ELR (cell line): ENCODE data around the gene MCL1.
"Not testable (repeated sequence)": the region's sequence is repeated elsewhere in the genome, so short reads cannot be mapped to it uniquely, and the experiment has no call there.

Experiments used
- DNase-seq: peaks from one replicate; pipeline ENCODE4 v3.0.0-alpha.2; 2015; ENCODE audit warnings: low read depth

MCL1 gene

GRCh38 chr1:150579110-150579944 is at the start of gene MCL1:
Gene MCL1 (minus strand): TSS chr1:150579610. CDS start chr1:150579530, 80 bp downstream.
- DNase-seq: peak; percentile 98

DNA sequence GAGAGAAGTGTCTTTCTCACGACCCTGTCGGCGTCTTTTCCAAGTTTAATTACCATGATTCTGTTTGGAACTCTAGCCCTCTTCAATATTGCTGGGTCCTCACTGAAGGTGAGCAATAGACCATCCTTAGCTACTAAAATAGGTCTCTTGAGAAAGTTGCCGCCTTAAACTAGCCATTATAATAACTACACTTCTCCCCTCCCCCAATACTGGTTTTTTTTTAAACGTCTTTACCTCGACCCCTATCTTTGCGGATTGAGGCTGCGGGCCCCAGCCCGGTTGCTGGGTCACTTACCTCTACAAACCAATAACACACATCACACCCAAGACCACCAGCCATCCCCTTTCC is 49.3 kb upstream of the MCL1 start:
- DNase-seq: no peak

- no peak for DNase-seq
Measured at GRCh38 chr1:150627826-150628410, 48.5 kb upstream of the MCL1 start.

DNA sequence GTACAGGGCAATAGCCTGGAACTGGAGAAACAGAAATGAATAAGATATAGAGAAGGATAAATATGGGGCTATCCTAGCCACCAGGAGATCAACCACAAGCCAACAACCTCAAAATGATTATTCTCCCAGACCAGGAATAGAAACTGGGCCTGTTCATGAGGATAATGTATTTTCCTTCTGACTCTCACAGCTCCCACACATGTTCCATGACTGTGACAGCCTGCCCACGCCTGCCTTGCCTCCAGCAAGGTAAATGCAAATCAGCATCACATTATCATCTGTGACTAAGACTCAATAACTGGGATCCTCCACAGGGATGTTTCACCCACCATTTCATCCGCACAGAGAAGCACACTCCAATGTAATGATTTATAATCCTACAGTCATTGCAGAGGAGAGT is 46.7 kb upstream of the MCL1 start:
- no peak for DNase-seq

DNA sequence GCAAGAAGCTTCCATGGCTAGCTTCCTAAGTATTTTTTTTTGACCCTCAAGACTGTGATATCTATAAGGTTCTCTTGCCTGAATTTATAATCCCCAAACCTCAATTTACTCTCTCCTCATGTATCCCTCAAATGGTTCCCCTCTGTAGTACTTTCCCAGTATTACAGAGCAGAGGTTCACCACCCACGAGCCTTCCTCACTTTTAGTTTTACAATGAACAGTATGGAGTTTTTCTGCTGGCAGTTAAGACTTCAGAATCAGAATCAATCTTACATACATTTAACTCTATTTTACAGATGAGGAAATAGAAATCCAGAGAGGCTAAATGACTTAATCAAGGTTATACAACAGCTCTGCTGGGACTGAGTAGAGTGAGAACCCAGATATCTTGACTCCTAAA is 45.1 kb upstream of the MCL1 start:
- DNase-seq: not testable (repeated sequence)

DNA sequence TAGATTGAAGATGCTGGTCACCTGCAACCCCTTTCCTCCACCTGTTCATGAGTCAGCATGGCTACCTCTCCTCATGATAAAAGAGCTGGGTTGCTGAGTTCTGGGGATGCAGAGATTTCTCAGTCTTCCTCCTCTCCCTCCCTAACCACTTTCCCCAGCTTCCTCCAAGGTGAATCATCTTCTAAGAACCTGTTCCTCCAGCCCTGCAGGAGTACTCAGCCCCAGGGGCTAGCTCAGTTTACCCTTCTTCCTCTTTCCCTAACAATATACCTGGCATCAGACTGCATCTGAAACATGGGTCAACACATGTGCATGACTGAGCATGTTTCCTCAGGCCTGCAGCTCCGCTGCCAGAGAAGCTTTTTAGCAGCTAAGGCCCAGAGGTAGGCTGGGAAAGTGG is 44.7 kb upstream of the MCL1 start:
- DNase-seq: not testable (repeated sequence)

DNA sequence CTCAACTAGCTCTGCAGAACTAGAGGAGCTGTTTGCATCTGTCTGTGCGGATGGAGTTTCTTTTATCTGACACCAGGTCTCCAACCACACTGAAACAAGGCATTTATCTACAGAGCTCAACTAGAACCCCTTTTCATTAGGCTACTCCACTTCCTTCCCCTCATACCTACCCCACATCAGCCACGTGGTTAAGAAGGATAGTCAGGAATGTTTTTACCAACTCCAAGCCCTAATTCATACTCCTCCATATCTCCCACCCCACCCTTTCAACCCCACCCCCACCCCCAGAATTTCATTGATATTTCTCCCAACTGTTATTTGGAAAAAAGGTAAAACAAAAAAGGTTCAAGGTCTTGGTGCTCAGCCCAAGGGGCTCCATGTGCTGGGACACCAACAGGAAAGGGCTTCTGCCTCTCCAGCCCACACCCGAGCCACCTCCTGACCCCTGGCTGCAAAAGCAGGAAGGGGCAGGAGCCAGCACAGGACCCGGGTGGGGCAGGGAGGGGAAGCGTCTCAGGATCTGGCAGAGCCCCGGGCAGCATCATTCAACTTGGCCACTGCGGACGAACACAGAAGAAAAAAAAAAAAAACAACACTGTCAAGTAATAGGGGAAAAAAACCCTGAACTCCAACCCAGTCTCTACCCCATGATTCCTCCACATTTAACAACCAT is 43.0 kb upstream of the MCL1 start:
- DNase-seq: no peak

- DNase-seq: peak; percentile 69
Measured at GRCh38 chr1:150621497-150622302, 42.3 kb upstream of the MCL1 start.

GRCh38 chr1:150620919-150621318 is 41.5 kb upstream of the MCL1 start:
- no peak for DNase-seq

- peak; percentile 87 for DNase-seq
Measured at GRCh38 chr1:150619576-150620509, 40.4 kb upstream of the MCL1 start.

- no peak for DNase-seq
Measured at GRCh38 chr1:150615346-150616201, 36.2 kb upstream of the MCL1 start.

- peak; percentile 95 for DNase-seq
Measured at GRCh38 chr1:150613061-150613920, 33.9 kb upstream of the MCL1 start.

GRCh38 chr1:150612014-150612345 is 32.6 kb upstream of the MCL1 start:
- no peak for DNase-seq

GRCh38 chr1:150610576-150610975 is 31.2 kb upstream of the MCL1 start:
- no peak for DNase-seq

GRCh38 chr1:150609732-150610131 is 30.3 kb upstream of the MCL1 start:
- no peak for DNase-seq

- DNase-seq: no peak
Measured at GRCh38 chr1:150606463-150607142, 27.2 kb upstream of the MCL1 start.

GRCh38 chr1:150605451-150605731 is 26.0 kb upstream of the MCL1 start:
- DNase-seq: not testable (repeated sequence)

- no peak for DNase-seq
Measured at GRCh38 chr1:150604226-150604588, 24.8 kb upstream of the MCL1 start.

DNA sequence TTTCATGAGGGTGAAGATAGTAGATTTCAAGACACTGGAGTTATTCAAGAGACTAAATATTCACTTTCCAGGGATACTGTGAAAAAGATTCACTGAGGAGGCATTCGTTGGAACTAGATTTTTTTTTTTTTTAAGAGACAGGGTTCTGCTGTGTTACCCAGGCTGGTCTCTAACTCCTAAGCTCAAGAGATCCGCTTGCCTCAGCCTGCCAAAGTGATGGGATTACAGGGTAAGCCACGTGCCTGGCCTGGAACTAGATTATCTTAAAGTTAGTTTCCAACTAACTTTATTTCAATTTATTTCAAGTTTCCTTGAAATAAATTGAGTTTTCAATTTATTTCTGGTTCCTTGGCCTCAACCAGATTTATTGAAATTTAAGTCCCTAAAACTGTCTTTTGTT is 24.3 kb upstream of the MCL1 start:
- DNase-seq: no peak
